ENCODE measurements around the gene NRXN2.

NRXN2 gene

GRCh38 chr11:64621283-64622019 is 101.5 kb downstream of the NRXN2 start:
- DNase-seq = no peak

DNA sequence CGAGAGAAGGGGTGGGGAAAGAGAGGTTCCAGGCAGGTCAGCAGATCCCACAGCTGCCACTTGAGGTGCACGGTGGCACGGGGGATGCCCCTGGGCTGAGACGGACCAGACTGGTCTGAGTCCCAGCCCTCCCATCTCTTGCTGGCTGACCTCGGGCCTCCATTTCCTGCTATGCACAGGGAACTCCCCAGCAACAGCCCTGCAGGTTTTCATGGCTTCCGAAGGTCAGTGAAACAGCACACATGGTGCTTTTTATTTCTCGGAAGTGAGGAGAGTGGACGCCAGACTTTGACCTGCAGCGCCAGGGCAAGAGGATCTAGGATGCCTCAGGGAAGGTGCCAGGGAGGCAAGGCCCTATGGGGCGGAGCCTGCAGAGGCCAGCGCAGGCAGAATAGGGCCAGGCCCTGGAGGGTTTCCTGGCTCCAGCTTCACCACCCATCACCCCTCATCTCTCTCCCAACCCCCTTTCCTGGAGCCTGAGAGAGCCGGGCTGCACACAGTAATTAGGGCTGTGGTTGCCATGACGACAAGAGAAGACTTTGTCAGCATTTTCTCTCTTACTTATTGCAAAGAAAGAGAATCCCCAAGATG is 102.5 kb downstream of the NRXN2 start:
- no peak for DNase-seq

DNA sequence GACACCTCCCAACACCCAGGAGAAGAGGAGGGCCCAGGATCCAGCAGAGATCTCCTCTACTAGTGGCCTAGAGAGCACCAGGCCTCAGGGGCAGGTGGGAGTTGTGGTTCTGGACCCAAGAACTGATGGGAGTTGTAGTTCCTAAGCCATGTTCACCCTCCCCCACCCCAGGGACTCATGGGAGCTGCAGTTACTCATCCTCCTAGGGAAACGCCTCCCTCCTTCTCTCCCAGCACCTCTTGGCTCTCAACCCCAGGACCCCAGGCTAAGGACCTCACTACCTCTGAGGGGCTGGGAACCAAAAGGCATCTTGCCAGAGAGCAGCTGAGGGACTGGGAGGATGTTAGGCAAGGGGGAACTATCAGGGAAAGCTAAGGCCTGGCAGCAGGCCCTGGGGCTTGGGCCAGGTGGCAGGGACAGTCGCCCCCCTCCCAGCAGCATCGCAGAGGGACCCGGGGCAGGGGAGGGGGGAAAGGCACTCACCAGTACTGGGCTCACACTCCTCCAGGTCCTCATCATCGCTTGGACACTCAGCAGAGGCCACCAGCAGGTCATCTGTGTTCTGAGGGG is 103.1 kb downstream of the NRXN2 start:
- DNase-seq = peak in 1 of 3 donors; percentile 40

DNA sequence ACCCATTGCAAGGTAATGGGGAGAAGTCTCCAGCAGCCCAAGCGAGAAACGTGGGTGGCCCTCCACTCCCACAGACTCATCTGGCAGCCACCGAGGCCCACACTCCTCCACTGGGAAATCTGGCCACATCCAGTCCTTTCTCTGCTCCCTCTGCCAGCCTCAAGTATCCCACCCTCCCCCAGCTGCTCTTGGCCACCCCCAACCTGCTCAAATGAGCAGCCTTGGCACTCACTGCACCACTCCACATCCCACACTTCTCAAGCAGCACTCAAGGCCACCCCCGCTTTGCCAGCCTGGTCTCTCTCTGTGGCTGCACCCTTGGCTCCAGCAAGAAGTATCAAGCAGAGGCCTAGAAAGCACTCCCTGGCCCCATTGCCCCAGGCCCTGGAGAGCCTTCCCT is 103.8 kb downstream of the NRXN2 start:
- no peak for DNase-seq

GRCh38 chr11:64616817-64617216 is 106.2 kb downstream of the NRXN2 start:
- DNase-seq = no peak

- peak in 2 of 3 donors; percentile 28 to 49 for DNase-seq
Measured at GRCh38 chr11:64614917-64615316, 108.1 kb downstream of the NRXN2 start.

- no peak for DNase-seq
Measured at GRCh38 chr11:64613648-64614047, 109.3 kb downstream of the NRXN2 start.

DNA sequence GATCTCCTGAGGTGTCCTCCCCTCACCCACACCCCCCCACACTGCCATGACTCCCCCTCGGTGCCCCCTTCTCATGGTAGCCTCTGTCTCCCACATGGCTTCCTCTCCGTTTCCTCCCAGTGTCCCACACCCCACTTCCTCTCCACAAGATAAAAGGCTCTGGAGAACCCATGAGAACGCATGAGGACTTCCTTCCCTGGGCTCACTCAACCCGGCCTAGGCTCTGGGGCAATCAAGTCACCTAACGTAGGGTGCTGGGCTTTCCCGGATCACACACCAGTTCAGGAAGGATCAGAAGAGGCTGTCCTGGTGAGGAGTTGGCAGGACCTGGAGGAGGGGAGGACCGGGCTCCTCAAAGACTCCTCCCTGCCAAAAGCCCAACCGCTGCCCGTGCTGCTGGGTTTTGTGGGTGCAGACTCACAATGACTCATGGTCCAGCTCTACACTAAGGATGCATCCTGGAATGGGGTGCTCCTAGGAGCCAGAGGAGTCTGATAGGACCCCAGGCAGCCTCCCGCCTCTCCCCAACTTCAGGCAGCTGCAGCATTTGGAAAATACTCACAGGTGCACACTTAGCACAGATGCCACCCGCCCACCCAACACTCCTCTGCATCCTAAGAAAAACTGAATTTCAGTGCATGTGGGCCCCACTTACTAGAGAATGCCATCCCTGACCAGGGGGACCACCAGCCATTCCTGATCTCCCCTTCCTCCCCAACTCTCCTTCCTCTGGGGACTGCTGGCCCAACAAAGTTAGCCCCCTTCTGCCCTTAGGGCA is 110.9 kb downstream of the NRXN2 start:
- peak; percentile 70 to 78 (median 70) for DNase-seq

DNA sequence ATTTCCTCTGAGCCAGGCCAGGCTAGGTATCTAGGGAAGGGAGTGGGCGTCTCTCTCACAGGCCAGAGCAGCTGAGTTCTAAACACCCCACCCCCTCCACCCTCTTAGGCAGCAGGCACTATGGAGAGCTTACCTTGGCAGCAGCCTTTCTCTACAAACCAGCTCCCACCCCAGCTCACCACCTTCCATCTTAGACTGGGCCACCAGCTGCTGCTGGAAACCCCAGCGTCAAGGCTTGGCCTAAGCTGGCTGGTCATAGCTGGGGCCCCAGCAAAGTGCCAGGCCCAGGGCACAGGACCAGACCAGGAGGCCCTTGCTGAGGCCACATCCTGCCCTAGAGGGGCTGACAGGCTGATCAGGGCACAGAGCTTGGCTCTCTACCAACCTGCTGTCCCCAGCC is 111.8 kb downstream of the NRXN2 start:
- no peak for DNase-seq

GRCh38 chr11:64610596-64610995 is 112.4 kb downstream of the NRXN2 start:
- no peak for DNase-seq

GRCh38 chr11:64609436-64610047 is 113.5 kb downstream of the NRXN2 start:
- no peak for DNase-seq

DNA sequence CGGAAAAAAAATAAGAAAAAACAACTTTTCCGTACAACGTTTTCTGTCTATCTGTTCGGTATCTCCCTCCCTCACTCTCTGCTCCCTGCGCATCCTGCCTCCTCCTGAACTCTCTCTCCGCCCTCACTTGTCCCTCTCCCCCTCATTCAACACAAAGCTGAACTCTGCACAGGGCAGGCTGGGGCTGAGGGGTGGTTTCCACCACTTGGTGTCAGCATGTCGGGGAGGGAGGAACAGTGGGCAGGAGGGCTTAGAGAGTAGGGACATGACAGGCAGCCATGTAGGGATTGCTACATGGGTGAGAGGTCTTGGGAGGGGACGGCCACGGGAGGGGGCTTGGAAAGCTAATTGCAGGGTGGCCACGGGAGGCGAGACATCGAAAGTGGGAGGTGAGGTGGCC is 114.4 kb downstream of the NRXN2 start:
- DNase-seq = no peak

DNA sequence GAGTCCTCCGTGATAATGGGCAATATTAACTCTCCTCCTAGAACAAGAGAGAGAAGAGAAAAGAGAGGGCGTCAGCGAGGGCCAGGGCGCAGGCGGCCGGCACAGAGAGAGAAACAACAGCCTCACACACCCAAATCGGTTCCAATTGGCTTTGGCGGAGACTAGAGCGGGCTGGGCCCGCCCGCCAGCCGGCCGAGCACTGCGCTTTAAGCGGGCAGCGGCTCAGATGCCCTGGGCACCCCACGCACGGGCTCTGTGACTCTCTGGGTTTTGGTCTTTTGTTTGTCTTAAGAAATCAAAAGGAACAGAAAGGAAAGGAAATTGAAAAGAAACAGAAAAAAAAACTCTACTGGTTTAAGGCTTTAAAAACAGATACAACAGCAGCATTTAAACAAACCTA is 115.0 kb downstream of the NRXN2 start:
- no peak for DNase-seq

GRCh38 chr11:64607381-64607985 is 115.5 kb downstream of the NRXN2 start:
- no peak for DNase-seq

DNA sequence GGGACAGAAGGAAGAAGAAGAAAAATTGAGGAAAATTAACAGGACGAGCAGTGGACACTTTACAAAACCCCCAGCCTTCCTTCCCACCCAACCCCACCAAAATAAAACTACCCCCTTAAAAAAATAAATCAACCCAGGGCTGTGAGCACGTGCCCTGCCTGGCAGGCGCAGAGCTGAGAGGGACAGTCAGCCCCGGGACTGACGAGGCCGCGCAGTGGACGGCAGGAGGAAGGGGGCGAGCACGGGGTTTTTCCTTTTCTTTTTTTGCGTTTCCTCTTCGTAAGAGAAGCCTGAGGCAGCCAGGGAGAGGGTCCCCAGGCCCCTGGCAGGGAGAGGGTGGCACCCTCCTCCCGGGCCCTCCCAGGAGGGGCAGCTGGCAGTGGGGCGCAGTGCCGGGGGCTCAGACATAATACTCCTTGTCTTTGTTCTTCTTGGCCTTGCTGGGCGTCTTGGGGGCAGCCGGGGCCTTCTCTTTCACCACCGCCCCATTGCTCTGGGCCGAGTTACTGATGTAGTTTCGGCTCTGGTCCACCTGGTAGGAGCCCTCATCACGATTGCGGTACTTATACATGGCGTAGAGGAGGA is 116.1 kb downstream of the NRXN2 start:
- DNase-seq = no peak

- DNase-seq = no peak
Measured at GRCh38 chr11:64605656-64606585, 117.1 kb downstream of the NRXN2 start.

GRCh38 chr11:64605244-64605560 is 117.8 kb downstream of the NRXN2 start:
- no peak for DNase-seq

DNA sequence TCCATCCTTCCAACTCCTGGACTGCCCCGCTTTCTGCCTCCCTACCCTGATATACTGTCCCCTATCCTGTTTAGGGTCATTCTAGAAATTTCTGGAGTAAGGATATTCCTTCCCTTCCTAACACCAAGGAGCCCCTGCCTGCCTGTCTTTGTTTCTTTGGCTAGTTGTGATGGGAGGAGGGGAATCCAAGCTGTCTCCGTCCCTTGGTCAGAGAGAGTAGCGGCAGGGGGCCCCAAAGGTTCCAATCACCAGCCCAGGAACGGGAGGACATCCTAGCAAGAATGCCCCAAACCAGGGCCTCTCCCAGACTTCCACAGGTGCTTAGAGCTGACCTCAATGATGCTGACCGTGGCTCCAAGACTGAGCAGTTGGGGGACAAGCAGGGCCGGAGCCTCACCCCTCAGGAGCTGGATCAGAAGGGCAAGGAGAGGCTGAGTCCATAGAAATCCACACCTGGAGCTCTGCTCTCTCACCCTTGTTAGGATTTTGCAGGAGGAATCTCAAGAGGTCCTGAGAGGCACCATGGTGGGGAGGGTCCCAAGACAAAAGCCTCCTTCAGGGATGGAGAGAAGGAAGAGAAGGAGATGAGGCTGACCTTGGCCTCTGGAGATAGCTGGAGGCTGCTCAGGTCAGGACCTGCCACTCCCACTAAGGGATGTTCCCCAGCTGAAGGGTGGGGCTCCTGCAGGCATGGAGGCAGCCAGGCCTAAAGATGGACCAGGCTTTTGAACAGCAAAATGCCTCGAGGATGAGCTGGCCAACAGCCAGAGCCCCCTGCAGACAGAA is 118.3 kb downstream of the NRXN2 start:
- no peak for DNase-seq

- DNase-seq = no peak
Measured at GRCh38 chr11:64603411-64604110, 119.4 kb downstream of the NRXN2 start.

All from suppressor macrophage treated with lipopolysaccharide for 1 hour (primary cell).